Gastrocnemius medialis (tissue), 4 donors: ENCODE results near the gene DNAAF1. TPM values are rescaled to one million over a fixed set of nuclear protein-coding genes. Genes with fewer than 3 reads are reported as not detected.

Experiments
- ATAC-seq, 2 donors: fragments of 150-250 bp; one replicate each; pipeline ENCODE4 v1.9.1; 2016
- DNase-seq, 2 donors: peaks; one replicate each; pipeline ENCODE4 v3.0.0-alpha.2; 2019
- H3K27ac ChIP-seq, 4 donors: fragments of 200-600 bp; sonication (generic); 1 replicate in 1 of 4; 2 replicates in 3 of 4; pipeline ENCODE4 v1.5.1; 2016 to 2018; ENCODE audit warnings: mild to moderate bottlenecking in 2 of 4, moderate library complexity in 1 of 4
- H3K27me3 ChIP-seq, 3 donors: fragments of 200-600 bp; sonication (generic) in 2 of 3; 1 replicate in 1 of 3; 2 replicates in 2 of 3; pipeline versions ENCODE4 v1.5.1 to v1.6.0; 2016 to 2019; ENCODE audit warnings: mild to moderate bottlenecking in 1 of 3, moderate library complexity in 1 of 3
- H3K36me3 ChIP-seq, 2 donors: fragments of 200-600 bp; sonication (generic) in 1 of 2; one replicate each; pipeline ENCODE4 v1.5.1; 2017 to 2018
- H3K4me1 ChIP-seq, 2 donors: fragments of 200-600 bp; sonication (generic) in 1 of 2; one replicate each; pipeline ENCODE4 v1.5.1; 2016 to 2017; ENCODE audit warnings: mild to moderate bottlenecking in 2 of 2
- H3K4me3 ChIP-seq, 4 donors: fragments of 200-600 bp; sonication (generic) in 3 of 4; 1 replicate in 1 of 4; 2 replicates in 3 of 4; pipeline ENCODE4 v1.5.1; 2016 to 2019; ENCODE audit warnings: mild to moderate bottlenecking in 2 of 4
- H3K9me3 ChIP-seq, 3 donors: fragments of 200-600 bp; sonication (generic) in 2 of 3; 1 replicate in 1 of 3; 2 replicates in 2 of 3; pipeline ENCODE4 v1.5.1; 2016 to 2019
- POLR2A ChIP-seq, 2 donors: fragments of 450-650 bp; IDR thresholded peaks; one replicate each; pipeline ENCODE4 v1.6.1; 2017; ENCODE audit warnings: antibody characterized with exemption in 2 of 2, mild to moderate bottlenecking in 2 of 2, moderate library complexity in 2 of 2
- in situ Hi-C, 4 donors: fragments of 200-750 bp; cut with MboI; loops; one replicate each; pipeline versions ENCODE4 v1.15.0 to v1.8.0; 2017; ENCODE audit warnings: low sequenced_read_pairs in 4 of 4
- intact Hi-C: fragments of 100-400 bp; cut with DNase I; formaldehyde crosslinking; loops from one replicate; pipeline ENCODE4 v1.15.1; 2023; ENCODE audit warnings: low total_unique reads
- total RNA-seq, 4 donors: library from RNA; depleted of rRNA; stranded (reverse); fragments of >200 nt; gene quantifications; one replicate each; pipeline versions ENCODE4 v1.1.0 to v1.2.3, GENCODE V29; 2016
- TF ChIP-seq, protein P1 (sequence below), 5 experiments: fragments of 450-650 bp in 3 of 5; fragments of 200-600 bp in 2 of 5; sonication (generic) in 2 of 5; IDR thresholded peaks in 4 of 5; conservative IDR thresholded peaks in 1 of 5; 1 replicate in 4 of 5; 2 replicates in 1 of 5; pipeline ENCODE4 v1.5.1; 2016 to 2019; ENCODE audit warnings: antibody characterized with exemption in 5 of 5, mild to moderate bottlenecking in 3 of 5, moderate library complexity in 3 of 5

DNAAF1 gene
- not detected for total RNA-seq

DNA sequence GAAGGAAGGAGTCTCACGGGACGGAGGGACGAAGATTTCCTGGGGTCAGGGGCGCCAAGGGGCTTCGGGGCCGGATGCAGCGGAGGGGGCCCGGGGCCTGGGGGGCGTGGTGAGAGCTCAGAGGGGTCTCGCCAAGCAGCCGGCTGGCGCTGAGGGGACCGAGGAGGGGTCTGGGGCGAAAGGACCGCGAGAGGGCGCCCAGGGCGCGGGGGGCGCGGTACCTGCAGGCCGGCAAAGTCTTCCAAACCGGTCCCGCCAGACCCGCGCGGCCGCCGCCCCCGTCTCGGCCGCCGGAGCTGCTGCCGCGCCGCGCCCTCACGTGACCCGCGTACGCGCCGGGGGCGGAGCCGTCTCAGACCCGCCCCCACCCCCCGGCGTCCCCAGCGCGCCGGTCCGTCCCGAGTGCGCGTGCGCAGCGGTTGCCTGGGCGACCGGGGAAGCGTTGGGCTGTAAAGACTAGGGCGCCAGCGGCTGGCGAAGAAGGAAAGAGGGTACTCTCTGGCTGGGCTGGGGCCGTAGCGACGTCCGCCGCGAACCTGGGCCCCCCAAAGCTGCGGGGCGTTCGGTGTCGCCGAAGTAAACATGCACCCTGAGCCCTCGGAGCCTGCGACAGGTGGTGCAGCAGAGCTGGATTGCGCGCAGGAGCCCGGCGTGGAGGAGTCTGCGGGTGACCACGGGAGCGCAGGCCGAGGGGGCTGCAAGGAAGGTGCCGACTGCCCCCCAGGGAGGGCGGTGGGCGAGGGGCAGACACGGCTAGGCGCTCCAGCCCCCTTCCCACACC is at the start of gene DNAAF1, which contains the start of gene HSDL1:
DNAAF1 (plus strand) TSS at position 450 of the 781 bp plus-strand sequence; CDS start at position 583, 133 bp downstream.
HSDL1 (minus strand) TSS at position 319 of the 781 bp plus-strand sequence. CDS start 13,856 bp downstream, outside the sequence.
- TF ChIP-seq, protein P1, sequence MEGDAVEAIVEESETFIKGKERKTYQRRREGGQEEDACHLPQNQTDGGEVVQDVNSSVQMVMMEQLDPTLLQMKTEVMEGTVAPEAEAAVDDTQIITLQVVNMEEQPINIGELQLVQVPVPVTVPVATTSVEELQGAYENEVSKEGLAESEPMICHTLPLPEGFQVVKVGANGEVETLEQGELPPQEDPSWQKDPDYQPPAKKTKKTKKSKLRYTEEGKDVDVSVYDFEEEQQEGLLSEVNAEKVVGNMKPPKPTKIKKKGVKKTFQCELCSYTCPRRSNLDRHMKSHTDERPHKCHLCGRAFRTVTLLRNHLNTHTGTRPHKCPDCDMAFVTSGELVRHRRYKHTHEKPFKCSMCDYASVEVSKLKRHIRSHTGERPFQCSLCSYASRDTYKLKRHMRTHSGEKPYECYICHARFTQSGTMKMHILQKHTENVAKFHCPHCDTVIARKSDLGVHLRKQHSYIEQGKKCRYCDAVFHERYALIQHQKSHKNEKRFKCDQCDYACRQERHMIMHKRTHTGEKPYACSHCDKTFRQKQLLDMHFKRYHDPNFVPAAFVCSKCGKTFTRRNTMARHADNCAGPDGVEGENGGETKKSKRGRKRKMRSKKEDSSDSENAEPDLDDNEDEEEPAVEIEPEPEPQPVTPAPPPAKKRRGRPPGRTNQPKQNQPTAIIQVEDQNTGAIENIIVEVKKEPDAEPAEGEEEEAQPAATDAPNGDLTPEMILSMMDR (IDR thresholded peaks at IDR 0.05 in 4 of 5, conservative IDR thresholded peaks at IDR 0.05 in 1 of 5): peak in 1 of 5 experiments; percentile 28
- peak; percentile 76 to 83 for TF ChIP-seq POLR2A (IDR thresholded peaks at IDR 0.05)
- Histone ChIP-seq H3K27me3 (no peaks in the 10 kb centered on the region), H3K27ac (peak within 1 kb of the TSS; percentile 77 to 89 (median 85)), H3K36me3 (no peaks in the 10 kb centered on the region), H3K4me3 (peak within 1 kb of the TSS; percentile 66 to 92 (median 80)), H3K4me1 (peaks cover 8 to 21% of the 10 kb centered on the region in 2 donors), H3K9me3 (no peaks in the 10 kb centered on the region)
- in situ Hi-C loops (no loop called here), intact Hi-C loops (loop anchor here (1.0 to 5.0 kb wide), 4 partner anchors 28 to 338 kb away; partner anchors contain the start of genes HSBP1 and TAF1C)
- peak; percentile 89 to 95 for ATAC-seq
- DNase-seq: peak; percentile 78 to 84

DNA sequence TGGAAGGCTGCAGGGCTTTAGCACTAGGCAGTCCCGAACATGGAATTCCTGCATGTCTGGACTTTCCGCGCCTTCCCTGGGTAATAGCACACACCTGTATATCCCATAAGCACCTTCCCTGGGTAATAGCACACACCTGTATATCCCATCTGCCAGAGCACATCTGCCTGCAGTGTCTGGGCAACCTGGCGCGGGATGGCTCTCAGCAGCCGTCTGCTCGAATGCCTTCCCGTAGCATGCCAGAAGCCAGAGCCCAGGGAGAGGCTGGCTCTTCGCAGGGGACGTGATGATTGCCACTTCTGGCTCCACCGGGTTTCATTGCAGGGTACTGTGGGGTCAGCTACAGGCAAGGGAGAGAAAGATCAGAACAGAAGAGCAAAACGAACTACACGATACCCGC is 49.6 kb upstream of the DNAAF1 start:
- ATAC-seq: no peak
- Histone ChIP-seq H3K36me3 (peaks cover 0 to 84% of the 10 kb centered on the region in 2 donors), H3K9me3 (no peaks in the 10 kb centered on the region), H3K27ac (no peak overlapping the region), H3K4me1 (no peaks in the 10 kb centered on the region), H3K27me3 (no peaks in the 10 kb centered on the region), H3K4me3 (no peak overlapping the region)
- intact Hi-C loops (no loop called here), in situ Hi-C loops (loop anchor here in 1 of 4 donors (25.0 kb wide), 1 partner anchor 92 kb away; the partner anchor contains the start of genes ADAD2 and TAF1C)
- TF ChIP-seq POLR2A (IDR thresholded peaks at IDR 0.05): no peak
- TF ChIP-seq, protein P1 (IDR thresholded peaks at IDR 0.05 in 4 of 5, conservative IDR thresholded peaks at IDR 0.05 in 1 of 5): no peak
- no peak for DNase-seq

- peaks cover 0 to 74% of the 10 kb centered on the region in 2 donors for H3K36me3 ChIP-seq
- no peak overlapping the region for H3K27ac ChIP-seq
- ATAC-seq (no peak), DNase-seq (no peak)
- in situ Hi-C loops: loop anchor here in 1 of 4 donors (25.0 kb wide), 1 partner anchor 91 kb away; the partner anchor contains the start of genes ADAD2 and TAF1C
- H3K4me3 ChIP-seq: no peak overlapping the region
- TF ChIP-seq, protein P1 (IDR thresholded peaks at IDR 0.05 in 4 of 5, conservative IDR thresholded peaks at IDR 0.05 in 1 of 5): no peak
- no peak for TF ChIP-seq POLR2A (IDR thresholded peaks at IDR 0.05)
- H3K4me1 ChIP-seq: no peaks in the 10 kb centered on the region
- no peaks in the 10 kb centered on the region for H3K9me3 ChIP-seq
- H3K27me3 ChIP-seq: no peaks in the 10 kb centered on the region
- intact Hi-C loops: no loop called here
These were observed 48.6 kb upstream of the DNAAF1 start for GRCh38 chr16:84096447-84097005.

GRCh38 chr16:84098939-84099338 is 46.2 kb upstream of the DNAAF1 start:
- peak overlapping the region in 2 of 4 donors; percentile 0 to 59 for H3K27ac ChIP-seq
- peaks cover 7 to 9% of the 10 kb centered on the region in 2 donors for H3K4me1 ChIP-seq
- DNase-seq (no peak), ATAC-seq (no peak)
- H3K9me3 ChIP-seq: no peaks in the 10 kb centered on the region
- H3K27me3 ChIP-seq: no peaks in the 10 kb centered on the region
- intact Hi-C loops (no loop called here), in situ Hi-C loops (loop anchor here in 1 of 4 donors (25.0 kb wide), 1 partner anchor 88 kb away; the partner anchor contains the start of genes ADAD2 and TAF1C)
- peaks cover 0 to 50% of the 10 kb centered on the region in 2 donors for H3K36me3 ChIP-seq
- TF ChIP-seq, protein P1 (IDR thresholded peaks at IDR 0.05 in 4 of 5, conservative IDR thresholded peaks at IDR 0.05 in 1 of 5): no peak
- no peak for TF ChIP-seq POLR2A (IDR thresholded peaks at IDR 0.05)
- H3K4me3 ChIP-seq: no peak overlapping the region
